Measurements from ENCODE around the gene RRP9.

RRP9 gene

DNA sequence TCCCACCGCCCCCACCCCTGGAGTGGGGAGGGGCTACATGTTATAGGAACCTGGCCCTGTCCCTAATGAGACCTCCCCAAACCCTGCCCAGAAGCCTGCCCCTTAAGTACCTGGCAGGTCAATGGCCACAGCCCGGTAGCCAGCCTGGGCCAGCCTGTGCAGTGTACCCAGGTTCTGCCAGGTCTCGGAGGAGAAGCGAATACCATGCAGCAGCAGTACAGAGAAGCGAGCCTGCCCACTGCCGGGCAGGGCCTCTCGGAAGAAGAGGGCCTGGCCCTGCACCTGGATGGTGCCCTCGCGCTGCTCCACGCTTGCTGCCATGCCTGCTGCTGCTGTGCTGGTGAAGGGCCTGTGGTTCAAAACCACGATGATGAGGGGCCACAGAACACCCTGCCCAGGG, 29.6 kb upstream of the RRP9 start:
- no peak for DNase-seq (ENCODE audit: low spot score)

- DNase-seq (ENCODE audit: low spot score) = no peak
Observed at GRCh38 chr3:51970606-51971300, 29.0 kb upstream of the RRP9 start.

DNA sequence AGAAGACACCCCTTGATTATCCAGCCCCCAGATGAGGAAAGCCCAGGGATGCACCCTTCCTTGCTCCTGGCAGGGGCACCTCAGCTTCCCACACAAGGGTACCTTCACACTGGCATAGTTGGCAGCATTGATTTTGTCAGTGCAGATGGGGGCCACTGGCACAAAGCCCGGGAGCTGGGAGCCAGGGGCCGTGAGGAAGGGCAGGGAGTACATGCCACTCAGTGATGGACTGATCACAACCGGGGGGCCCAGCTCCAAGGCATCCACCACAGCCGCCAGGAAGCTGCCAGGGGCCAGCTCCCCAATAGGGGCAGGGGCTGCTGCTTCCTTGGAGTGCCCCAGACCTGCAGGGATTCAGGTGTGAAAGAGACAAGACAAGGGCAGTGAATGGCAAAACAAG, 28.1 kb upstream of the RRP9 start:
- no peak for DNase-seq (ENCODE audit: low spot score)

DNA sequence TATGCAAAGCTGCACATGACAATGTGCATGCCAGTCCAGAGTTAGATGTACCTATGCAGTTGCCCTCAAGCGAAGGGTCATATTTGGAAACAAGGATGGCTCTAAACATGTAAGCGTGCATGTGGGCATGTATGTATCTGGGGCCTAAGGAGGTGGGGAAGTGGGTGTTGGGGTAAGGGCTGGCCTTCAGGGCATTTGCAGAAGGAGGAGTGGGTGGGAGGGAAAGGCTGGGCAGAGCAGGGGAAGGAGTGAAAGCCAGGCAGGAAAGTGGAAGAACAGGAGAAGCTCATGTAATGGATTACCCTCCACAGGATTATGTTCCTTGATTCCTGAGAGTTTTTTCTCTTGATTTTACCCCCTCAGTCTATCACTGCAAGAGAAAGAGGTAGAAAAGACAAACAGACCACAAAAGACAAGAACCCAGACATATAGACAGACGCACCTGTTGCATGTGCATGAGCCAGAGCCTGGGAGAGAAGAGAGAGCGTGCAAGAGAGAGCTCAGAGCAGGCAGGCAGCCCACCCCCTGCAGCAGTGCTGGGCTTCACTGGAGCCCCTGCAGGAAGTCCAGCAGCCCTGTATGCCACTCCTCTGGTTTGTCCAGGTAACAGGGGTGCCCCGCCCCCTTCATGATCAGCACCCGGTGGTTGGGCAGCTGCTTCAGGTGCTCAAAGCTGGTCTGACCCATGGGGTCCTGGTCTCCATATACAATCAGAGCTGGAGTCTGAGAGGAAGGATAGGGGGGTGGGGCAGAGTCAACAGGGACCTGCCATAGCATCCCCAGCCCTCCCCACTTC, 27.4 kb upstream of the RRP9 start:
- DNase-seq (ENCODE audit: low spot score) = peak; percentile 27

DNA sequence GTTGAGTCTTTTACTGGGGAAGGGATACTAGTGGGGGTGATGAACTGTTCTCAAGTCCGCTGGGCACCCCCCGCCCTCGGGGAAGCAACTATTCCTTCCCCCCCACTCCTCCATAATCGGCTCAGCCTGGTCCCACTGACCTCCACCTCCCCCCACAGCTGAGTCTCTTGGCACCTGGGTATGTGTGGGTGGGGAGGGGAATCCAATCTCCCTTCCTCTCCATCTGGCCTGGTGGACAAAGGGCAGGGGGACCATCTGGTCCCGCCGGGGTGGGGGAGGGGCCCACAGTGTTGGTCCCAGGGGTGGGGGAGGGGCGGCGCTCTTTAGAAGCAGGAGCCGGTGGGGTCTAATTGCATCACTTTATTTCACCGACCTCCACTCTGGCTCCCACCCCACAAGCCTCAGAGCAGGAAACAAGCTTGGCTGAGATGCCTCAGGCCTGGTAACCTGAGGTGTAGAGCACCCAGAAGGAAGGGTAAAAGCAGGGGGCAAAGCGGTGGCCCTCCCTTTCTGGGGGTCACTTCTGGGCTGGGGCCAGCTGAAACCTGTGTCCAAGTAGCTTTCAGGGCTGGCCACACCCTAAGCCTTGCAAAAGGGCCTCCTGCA, 26.6 kb upstream of the RRP9 start:
- DNase-seq (ENCODE audit: low spot score) = peak; percentile 84

DNA sequence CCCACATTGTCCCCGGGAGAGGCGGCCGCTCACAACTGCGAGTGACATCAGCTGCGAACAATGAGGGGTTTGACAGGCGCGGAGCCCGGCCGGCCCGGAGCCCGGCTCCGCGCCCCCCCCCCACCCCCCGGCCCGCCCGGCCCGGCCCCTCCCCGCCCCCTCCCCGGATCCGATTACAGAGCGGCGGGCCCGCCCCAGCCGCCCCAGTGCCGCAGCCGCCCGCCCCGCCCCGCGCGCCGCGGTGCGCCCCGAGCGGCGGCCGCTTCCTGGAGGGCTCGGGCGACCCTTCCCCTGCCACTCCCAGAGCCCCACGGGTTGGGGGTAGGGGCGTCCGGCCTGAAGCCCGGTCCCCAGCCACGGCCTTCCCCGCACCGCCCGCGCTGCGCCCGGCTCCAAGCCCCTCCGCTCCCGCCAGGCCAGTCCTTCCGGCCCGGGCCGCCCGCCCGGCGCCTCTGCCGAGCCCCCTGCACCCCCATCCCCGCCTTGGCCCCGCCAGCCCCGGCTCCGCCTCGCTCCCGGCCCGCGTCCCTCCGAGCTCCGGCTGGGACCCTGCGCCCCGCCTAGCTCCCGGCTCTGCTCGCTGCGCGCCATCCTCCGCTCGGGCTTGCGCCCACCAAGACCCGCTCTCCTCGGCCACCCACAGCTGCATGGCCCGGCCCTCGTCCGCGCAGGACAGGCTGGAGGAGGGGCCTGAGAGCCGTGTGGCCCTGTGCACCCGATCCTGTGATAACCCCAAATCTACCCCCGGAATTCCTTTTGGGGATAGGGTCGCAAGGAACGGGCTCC, 25.9 kb upstream of the RRP9 start, which contains the start of gene PCBP4:
TSS of gene PCBP4 (minus strand) at position 71 of the 786 bp plus-strand sequence. CDS start 6,214 bp downstream, outside the sequence.
- DNase-seq (ENCODE audit: low spot score) = no peak

DNA sequence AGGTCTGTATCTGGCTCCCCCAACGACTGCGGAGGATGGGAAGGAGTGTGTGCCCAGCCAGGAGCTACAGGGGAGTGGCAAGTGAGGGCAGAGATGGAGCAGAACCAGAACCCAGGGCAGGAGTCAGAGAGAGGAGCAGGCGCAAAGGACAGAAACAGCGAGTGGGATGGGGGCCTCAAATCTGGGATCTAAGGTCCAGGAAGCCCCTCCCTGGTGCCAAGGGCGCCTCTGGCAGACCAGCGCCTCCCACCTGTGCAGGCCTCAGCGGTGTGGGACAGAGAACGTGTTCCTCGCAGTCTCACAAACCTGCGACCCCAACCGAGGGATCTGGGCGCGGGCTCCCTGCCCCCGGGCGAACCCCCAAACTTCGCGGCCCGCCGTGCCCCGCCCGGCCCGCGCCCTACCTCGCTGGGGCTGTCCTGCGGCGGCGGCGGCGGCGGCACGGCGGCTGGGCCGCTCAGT, 25.2 kb upstream of the RRP9 start:
- DNase-seq (ENCODE audit: low spot score) = no peak

DNA sequence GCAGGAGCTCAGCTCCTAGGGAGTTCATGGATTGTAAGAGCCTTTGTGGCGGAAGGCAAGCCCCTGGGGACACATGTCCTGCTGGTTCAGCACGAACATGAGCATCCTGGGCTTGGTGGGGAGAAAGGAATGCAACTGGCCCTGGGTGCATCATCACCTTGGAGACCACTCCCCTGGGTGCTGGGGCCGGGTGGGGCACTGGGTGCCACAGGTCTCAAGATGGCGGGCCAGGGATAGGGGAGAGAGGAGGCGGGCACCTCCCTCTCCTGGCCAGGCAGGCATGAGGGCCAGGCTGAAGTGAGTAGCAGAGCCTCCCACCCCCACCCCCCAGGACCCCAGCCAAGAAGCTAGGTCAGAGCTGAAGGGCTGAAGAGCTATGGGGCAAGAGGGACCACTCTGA, 24.8 kb upstream of the RRP9 start:
- no peak for DNase-seq (ENCODE audit: low spot score)

GRCh38 chr3:51966016-51966415, 24.3 kb upstream of the RRP9 start:
- DNase-seq (ENCODE audit: low spot score) = no peak

DNA sequence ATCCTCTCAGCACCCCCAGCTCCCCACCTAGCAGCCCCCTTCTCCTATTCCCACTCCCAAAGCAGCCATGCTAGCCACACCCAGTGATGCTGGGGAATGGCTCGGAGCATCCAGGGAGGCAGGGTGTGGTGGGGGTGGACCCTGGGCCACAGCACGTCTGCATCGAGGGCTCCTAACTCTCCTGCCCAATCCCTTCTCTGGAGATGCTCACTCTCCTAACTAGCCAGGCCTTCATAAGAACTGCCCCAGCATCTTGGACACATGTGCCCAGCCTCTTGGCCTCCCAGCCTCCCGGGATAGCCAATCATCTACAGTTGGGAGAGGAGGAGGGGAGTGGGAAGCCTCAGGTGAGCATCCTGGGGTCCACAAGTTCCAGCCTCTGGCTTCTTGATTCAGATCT, 22.8 kb upstream of the RRP9 start:
- no peak for DNase-seq (ENCODE audit: low spot score)

GRCh38 chr3:51963951-51964451, 22.3 kb upstream of the RRP9 start:
- no peak for DNase-seq (ENCODE audit: low spot score)

- DNase-seq (ENCODE audit: low spot score) = no peak
Observed at GRCh38 chr3:51962854-51963530, 21.3 kb upstream of the RRP9 start.

GRCh38 chr3:51961602-51962569, 20.2 kb upstream of the RRP9 start:
- no peak for DNase-seq (ENCODE audit: low spot score)

DNA sequence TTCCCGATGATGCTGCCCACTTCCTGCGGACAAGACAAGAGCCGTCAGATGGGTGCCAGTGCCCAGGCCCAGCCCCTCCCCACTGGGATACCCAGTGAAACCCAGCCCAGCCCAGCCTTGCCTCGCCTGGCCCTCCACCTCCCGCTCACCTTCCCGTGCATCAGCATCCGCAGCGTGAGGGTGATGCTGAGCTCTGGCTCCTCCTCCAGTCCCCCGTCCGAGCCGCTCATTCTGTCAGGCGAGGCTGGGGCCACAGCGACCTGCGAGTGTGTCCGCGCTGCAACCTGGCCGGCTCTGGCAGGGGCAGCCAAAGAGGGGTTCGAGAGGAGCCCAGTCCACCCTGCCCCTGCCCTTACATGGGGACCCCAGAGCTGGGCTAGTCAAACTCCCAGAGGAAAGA, 19.3 kb upstream of the RRP9 start:
- no peak for DNase-seq (ENCODE audit: low spot score)

DNA sequence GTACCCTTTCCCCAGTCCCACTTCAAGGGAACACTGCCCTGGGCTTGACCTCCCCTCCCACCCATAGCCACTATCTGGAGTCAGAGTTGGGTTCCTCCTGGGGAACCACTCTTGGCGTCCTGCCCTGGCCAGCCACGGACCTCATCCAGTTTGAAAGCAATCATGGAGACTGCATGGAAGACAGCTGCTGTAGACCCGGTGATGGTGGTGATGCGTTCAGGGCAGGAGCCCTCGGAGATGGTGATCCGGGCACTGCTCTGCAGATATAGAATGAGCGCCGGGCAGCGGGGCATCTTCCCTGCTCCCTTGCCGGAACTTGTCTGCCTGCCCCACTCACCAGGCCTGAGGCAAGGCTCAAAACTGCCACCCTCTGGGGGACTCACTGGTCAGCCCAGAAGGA, 18.7 kb upstream of the RRP9 start:
- no peak for DNase-seq (ENCODE audit: low spot score)

- DNase-seq (ENCODE audit: low spot score) = no peak
Observed at GRCh38 chr3:51959651-51960050, 17.9 kb upstream of the RRP9 start.

- no peak for DNase-seq (ENCODE audit: low spot score)
Observed at GRCh38 chr3:51958603-51959521, 17.2 kb upstream of the RRP9 start.

GRCh38 chr3:51957520-51958205, 16.0 kb upstream of the RRP9 start:
- DNase-seq (ENCODE audit: low spot score) = no peak

All from SK-N-DZ (cell line).